WI38 (cell line): ENCODE results near the gene MLF2.
A peak's percentile ranks its signal among the peaks of the same experiment; 100 is the strongest.
"Not testable (repeated sequence)": the region's sequence is repeated elsewhere in the genome, so short reads cannot be mapped to it uniquely, and the experiment has no call there.

Experiments used
- H3K4me3 ChIP-seq: 2 replicates; pipeline ENCODE4 v1.5.1; 2011; ENCODE audit warnings: low read depth, mild to moderate bottlenecking, control low read depth, low read length
- TF ChIP-seq, protein P1 (sequence below): IDR thresholded peaks from 2 replicates; pipeline ENCODE4 v1.5.1; 2012; ENCODE audit warnings: low read depth, mild to moderate bottlenecking, control low read depth, low read length

MLF2 gene

DNA sequence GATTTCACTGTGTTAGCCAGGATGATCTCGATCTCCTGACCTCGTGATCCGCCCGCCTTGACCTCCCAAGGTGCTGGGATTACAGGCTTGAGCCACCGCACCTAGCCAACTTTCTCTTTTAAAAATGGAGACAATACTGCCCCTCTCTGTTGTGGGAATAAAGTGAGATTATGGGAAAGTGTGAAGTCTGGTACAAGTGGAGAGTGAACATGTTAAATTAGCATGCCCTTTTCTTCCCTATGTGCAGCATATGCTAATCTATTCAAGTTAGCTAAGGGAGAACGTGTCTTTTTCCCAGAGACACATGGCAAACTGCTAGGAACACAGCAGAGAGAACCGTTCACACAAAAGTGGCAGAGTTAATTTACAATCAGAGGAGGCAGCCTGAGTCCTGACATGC lies 27.6 kb downstream of the MLF2 start:
- TF ChIP-seq, protein P1, sequence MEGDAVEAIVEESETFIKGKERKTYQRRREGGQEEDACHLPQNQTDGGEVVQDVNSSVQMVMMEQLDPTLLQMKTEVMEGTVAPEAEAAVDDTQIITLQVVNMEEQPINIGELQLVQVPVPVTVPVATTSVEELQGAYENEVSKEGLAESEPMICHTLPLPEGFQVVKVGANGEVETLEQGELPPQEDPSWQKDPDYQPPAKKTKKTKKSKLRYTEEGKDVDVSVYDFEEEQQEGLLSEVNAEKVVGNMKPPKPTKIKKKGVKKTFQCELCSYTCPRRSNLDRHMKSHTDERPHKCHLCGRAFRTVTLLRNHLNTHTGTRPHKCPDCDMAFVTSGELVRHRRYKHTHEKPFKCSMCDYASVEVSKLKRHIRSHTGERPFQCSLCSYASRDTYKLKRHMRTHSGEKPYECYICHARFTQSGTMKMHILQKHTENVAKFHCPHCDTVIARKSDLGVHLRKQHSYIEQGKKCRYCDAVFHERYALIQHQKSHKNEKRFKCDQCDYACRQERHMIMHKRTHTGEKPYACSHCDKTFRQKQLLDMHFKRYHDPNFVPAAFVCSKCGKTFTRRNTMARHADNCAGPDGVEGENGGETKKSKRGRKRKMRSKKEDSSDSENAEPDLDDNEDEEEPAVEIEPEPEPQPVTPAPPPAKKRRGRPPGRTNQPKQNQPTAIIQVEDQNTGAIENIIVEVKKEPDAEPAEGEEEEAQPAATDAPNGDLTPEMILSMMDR, result no peak
- no peak overlapping the region for H3K4me3 ChIP-seq

DNA sequence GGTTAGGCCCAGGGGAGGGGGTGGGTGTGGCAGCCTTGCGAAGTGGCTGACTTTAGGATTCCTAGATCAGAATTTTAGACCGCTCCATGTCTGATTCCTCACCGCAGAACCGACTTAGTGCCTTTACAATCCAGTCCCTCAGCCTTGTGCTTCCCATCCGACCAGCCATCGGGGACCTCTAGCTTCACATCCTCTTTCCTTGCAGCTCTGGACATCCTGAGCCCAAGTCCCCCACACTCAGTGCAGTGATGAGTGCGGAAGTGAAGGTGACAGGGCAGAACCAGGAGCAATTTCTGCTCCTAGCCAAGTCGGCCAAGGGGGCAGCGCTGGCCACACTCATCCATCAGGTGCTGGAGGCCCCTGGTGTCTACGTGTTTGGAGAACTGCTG lies 28.5 kb downstream of the MLF2 start:
- H3K4me3 ChIP-seq, result peak overlapping the region; percentile 71
- TF ChIP-seq, protein P1, result no peak

DNA sequence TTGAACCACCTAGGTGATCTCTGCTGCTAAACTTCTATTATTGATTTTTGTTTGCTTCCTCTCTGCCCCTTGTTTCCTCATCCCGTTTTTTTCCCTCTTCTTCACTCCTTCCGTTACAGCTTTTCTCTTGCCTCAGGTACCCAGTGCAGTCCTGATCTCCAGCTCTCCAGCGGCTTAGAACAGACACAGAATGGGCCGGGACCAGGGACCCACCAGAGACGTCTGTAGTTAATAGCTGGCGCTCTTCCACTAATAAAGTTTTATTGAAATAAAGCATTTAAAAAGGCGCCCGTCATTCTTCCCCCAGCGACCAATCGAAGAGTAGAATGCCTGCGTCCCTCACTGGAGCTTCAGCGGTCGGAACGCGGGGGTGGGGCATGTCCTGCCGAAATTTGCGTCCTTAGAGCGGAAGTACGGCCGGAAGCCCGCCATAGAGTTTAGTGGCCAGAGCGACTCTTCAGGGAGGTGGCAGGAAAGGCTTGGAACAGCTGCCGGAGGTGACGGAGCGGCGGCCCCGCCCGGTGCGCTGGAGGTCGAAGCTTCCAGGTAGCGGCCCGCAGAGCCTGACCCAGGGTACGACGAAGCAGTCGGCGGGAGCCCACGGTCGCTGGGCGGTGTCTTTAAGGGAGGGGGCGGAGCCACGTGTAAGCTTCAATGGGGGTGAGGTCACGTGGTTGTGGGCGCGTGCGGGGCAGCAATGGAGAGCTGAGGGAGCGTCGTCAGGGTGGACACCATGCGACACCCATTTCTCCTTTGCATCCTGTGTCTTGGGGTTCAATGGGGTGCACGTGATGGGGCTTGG lies 29.1 kb downstream of the MLF2 start, which contains the start of gene COPS7A:
Gene COPS7A (plus strand): TSS at position 440 of the 802 bp plus-strand sequence. CDS start 611 bp downstream, outside the sequence.
- peak within 1 kb of the TSS; percentile 71 for H3K4me3 ChIP-seq
- TF ChIP-seq, protein P1, result no peak

DNA sequence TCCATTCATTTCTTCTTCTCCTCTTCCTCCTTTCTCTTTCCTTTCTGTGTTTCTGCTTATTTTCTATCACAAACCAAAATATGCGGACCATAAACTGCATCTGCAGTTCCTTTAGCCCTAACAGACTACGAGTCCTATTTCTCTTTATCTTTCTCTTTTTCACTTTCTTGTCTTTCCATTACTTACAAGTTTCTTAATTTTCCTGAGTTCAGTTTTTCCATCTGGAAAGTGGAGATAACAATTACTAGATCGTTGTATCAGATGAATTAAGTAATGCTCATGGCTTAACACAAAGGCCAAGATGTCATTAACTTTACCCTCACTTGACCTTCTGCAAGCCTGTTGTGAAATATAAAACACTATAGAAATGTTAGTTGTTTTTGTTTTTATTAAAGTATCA lies 30.1 kb downstream of the MLF2 start:
- TF ChIP-seq, protein P1, result no peak
- H3K4me3 ChIP-seq, result no peak overlapping the region

DNA sequence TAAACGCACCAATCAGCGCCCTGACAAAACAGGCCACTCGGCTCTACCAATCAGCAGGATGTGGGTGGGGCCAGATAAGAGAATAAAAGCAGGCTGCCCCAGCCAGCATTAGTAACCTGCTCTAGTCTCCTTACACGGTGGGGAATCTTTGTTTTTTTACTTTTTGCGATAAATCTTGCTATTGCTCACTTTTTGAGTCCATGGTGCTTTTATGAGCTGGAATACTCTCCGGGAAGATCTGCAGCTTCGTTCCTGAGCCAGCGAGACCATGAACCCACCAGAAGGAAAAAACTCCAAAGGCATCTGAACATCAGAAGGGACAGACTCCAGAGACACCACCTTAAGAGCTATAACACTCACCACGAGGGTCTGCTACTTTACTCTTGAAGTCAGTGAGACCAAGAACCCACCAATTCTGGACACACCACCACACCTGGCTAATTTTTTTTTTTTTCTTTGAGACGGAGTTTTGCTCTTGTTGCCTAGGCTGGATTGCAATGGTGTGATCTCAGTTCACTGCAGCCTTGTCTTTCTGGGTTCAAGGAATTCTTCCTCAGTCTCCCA lies 36.0 kb downstream of the MLF2 start:
- no peak overlapping the region for H3K4me3 ChIP-seq
- TF ChIP-seq, protein P1, result no peak

DNA sequence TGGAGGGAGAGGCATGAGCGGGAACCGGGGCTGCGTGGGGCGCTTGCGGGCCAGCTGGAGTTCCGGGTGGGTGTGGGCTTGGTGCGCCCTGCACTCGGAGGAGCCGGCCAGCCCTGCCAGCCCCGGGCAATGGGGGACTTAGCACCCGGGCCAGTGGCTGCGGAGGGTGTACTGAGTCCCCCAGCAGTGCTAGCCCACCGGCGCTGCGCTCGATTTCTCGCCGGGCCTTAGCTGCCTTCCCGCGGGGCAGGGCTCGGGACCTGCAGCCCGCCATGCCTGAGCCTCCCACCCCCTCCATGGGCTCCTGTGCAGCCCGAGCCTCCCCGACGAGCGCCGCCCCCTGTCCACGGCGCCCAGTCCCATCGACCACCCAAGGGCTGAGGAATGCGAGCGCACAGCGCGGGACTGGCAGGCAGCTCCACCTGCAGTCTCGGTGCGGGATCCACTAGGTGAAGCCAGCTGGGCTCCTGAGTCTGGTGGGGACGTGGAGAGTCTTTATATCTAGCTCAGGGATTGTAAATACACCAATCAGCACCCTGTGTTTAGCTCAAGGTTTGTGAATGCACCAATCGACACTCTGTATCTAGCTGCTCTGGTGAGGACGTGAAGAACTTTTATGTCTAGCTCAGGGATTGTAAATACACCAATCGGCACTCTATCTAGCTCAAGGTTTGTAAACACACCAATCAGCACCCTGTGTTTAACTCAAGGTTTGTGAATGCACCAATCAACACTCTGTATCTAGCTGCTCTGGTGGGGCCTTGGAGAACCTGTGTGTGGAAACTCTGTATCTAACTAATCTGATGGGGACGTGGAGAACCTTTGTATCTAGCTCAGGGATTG lies 36.7 kb downstream of the MLF2 start:
- not testable (repeated sequence) for H3K4me3 ChIP-seq

DNA sequence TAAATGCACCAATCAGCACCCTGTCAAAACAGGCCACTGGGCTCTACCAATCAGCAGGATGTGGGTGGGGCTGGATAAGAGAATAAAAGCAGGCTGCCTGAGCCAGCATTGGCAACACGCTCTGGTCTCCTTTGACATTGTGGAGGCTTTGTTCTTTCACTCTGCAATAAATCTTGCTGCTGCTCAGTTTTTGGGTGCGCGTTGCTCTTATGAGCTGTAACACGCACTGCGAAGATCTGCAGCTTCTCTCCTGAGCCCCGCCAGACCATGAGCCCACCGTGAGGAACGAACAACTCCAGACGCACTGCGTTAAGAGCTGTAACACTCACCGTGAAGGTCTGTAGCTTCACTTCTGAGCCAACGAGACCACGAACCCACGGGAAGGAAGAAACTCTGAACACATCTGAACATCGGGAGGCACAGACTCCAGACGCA lies 44.0 kb downstream of the MLF2 start:
- TF ChIP-seq, protein P1, result no peak
- H3K4me3 ChIP-seq, result no peak overlapping the region

DNA sequence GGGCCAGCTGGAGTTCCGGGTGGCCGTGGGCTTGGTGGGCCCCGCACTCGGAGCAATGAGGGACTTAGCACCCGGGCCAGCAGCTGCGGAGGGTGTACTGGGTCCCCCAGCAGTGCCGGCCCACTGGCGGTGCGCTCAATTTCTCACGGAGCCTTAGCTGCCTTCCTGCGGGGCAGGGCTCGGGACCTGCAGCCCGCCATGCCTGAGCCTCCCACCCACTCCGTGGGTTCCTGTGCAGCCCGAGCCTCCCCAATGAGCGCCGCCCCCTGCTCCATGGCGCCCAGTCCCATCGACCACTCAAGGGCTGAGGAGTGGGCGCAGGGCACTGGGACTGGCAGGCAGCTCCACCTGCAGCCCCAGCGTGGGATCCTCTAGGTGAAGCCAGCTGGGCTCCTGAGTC lies 44.6 kb downstream of the MLF2 start:
- not testable (repeated sequence) for H3K4me3 ChIP-seq
